Spleen (tissue), 7 donors: ENCODE results near the gene RAB3A.

Experiments
- POLR2A ChIP-seq, 3 donors: fragments of 450-650 bp; IDR thresholded peaks; one replicate each; pipeline ENCODE4 v1.5.1; 2017; ENCODE audit warnings: antibody characterized with exemption in 3 of 3, mild to moderate bottlenecking in 1 of 3
- POLR2AphosphoS5 ChIP-seq, 3 donors: sonication (generic); formaldehyde crosslinking; IDR thresholded peaks; one replicate each; pipeline ENCODE4 v1.5.1; 2017; ENCODE audit warnings: antibody characterized with exemption in 3 of 3
- TF ChIP-seq, protein P1 (sequence below), 11 experiments: fragments of 200-600 bp in 7 of 11; fragments of 450-650 bp in 4 of 11; sonication (generic) in 4 of 11; IDR thresholded peaks in 8 of 11; conservative IDR thresholded peaks in 3 of 11; 1 replicate in 7 of 11; 2 replicates in 4 of 11; pipeline versions ENCODE4 v1.4.0 to v1.8.0; 2016 to 2021; ENCODE audit warnings: antibody characterized with exemption in 11 of 11, inconsistent platforms in 4 of 11, mild to moderate bottlenecking in 1 of 11
- donor health status: DM: no; HTN: no; CAD: no; lungs with moderate emphysema.
- donor health status: DM: no; HTN: no; CAD: no.
- donor health status: DM: no; HTN: no; CAD: no.

DNA sequence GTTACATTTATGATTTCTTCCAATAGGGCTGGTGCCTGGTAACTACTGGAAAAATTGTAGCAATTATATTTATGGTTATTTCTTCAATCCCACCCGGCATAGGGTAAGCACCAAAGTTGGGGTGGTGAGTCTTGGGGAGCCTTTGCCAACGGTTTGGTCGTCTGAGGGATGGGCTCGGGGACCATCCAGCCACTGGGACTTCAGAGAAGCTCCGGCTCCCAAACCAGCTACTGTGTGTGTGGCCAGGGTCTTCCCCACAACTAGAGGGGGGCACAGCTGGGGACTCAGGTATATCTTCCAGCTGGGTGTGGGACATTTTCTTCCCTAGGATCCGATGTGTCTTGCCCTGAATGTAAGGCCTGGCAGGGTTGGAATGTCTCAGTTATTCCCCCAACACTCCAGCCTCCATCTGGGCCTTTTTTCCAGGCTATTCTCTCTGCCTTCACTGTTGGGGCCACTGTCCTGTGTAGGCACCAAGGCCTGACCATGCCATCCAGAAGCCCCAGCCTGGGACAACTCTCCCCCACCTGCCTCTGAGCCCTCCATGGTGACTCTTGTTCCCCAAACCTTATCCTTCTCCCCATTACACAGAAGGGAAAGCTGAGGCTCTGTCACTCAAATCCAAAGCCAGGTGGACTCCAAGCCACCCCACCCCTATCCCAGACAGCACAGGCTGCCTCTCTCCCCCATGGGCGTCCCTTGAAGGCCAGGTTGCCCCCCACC, 31.4 kb downstream of the RAB3A start:
- TF ChIP-seq, protein P1, sequence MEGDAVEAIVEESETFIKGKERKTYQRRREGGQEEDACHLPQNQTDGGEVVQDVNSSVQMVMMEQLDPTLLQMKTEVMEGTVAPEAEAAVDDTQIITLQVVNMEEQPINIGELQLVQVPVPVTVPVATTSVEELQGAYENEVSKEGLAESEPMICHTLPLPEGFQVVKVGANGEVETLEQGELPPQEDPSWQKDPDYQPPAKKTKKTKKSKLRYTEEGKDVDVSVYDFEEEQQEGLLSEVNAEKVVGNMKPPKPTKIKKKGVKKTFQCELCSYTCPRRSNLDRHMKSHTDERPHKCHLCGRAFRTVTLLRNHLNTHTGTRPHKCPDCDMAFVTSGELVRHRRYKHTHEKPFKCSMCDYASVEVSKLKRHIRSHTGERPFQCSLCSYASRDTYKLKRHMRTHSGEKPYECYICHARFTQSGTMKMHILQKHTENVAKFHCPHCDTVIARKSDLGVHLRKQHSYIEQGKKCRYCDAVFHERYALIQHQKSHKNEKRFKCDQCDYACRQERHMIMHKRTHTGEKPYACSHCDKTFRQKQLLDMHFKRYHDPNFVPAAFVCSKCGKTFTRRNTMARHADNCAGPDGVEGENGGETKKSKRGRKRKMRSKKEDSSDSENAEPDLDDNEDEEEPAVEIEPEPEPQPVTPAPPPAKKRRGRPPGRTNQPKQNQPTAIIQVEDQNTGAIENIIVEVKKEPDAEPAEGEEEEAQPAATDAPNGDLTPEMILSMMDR (IDR thresholded peaks at IDR 0.05 in 8 of 11, conservative IDR thresholded peaks at IDR 0.05 in 3 of 11), result no peak
- TF ChIP-seq POLR2AphosphoS5 (IDR thresholded peaks at IDR 0.05) (no peak), POLR2A (IDR thresholded peaks at IDR 0.05) (no peak)
